PC-9 (cell line): ENCODE results near the gene ULK3.

Experiments used
- CTCF ChIP-seq: fragments of 200-600 bp; sonication (generic); conservative IDR thresholded peaks from 2 replicates; pipeline ENCODE4 v1.6.1; 2017; ENCODE audit warnings: mixed run types, antibody characterized with exemption, mild to moderate bottlenecking, moderate library complexity
- EZH2 ChIP-seq: fragments of 200-600 bp; sonication (generic); IDR thresholded peaks from 2 replicates; pipeline ENCODE4 v1.8.0; 2017; ENCODE audit warnings: antibody characterized with exemption, low read depth

GRCh38 chr15:74792227-74793016, 50.5 kb downstream of the ULK3 start:
- TF ChIP-seq CTCF, result no peak
- no peak for TF ChIP-seq EZH2
